HG03196 (cell line): ENCODE results near the gene SNRPA1.

Source experiments
- ATAC-seq: cut with Tn5 transposase; IDR thresholded peaks from one replicate; pipeline ENCODE4 v1.9.1; 2021; ENCODE audit not compliant: unreplicated experiment

SNRPA1 gene

GRCh38 chr15:101264911-101265641, 30.0 kb downstream of the SNRPA1 start:
- ATAC-seq = no peak

DNA sequence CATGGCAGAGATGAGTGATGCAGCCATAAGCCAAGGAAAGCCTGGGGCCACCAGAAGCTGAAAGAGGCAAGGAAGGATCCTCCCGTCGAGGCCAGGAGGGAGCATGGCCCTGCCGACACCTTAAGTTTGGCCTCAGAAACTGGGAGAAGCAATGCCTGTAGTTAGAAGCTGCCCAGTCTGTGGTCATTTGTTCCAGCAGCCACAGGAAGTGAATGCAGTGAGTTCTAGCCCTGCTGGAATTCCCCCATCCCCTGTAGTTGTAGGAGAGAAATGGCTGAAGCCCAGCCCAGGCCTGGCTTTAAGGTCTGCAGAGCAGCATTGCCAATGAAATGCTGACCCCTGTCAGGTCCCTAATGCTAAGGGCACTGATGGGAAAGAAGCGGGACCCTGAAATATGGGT, 31.0 kb downstream of the SNRPA1 start:
- ATAC-seq = no peak

DNA sequence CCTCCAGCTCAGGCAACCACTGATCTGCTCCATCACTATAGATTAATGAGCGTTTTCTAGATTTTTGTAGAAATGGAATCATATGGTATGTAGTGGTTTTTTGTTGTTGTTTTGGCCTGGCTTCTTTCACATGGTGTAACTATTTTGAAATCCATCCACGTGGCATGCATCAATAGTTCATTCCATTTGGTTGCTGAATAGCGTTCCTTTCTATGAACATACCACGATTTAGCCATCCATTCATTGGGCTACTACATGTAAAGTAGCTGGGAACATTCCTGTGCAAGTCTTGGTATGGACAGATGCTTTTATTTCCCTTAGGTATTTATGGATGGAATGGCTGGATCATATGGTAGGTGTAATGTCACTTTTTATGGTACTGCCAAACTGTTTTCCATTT, 32.5 kb downstream of the SNRPA1 start:
- ATAC-seq = no peak

- ATAC-seq = no peak
Measured at GRCh38 chr15:101258238-101259144, 36.6 kb downstream of the SNRPA1 start.

DNA sequence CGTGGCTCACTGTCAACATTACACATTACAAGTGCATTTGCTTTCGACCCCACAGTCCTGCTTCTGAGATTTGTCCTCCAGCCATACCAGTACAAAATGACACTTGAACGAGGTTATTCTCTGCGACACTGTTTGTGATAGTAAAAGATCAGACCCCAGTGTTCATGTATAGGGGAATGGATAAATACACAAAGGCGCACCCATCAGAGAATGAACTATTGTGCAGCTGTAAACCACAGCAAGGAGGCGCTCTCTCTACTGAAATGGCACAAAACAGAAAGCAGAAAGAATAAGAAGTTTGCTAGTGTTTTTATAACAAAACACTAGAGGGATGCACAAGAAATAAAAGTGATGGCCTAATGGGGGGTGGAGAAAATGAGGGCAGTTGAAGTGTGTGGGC, 38.3 kb downstream of the SNRPA1 start:
- ATAC-seq = no peak

- no peak for ATAC-seq
Measured at GRCh38 chr15:101255615-101256241, 39.3 kb downstream of the SNRPA1 start.

DNA sequence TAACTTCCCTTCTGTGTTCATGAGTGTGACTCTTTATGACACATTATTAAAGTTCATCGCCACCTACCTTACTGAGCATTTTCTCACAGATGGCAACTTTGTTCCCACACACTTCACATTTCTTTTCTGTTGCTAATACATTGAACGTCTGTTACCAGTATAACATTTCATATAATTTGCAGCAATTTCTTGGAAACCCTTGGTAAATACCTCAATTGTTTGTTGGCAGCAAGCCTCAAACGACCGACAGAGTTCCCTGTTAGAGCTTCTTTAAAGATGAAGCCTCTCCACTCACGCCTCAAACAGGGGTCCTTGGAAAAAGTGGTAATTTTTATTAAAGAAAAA, 40.0 kb downstream of the SNRPA1 start:
- no peak for ATAC-seq

- ATAC-seq = no peak
Measured at GRCh38 chr15:101254157-101255050, 40.6 kb downstream of the SNRPA1 start.

GRCh38 chr15:101252836-101253235, 42.2 kb downstream of the SNRPA1 start:
- ATAC-seq = peak; percentile 6

- peak; percentile 63 for ATAC-seq
Measured at GRCh38 chr15:101251830-101252820, 42.9 kb downstream of the SNRPA1 start, which contains the start of gene CHSY1. Gene CHSY1, minus strand, starts transcription at chr15:101252048. Its CDS starts 592 bp downstream, at chr15:101251456.

DNA sequence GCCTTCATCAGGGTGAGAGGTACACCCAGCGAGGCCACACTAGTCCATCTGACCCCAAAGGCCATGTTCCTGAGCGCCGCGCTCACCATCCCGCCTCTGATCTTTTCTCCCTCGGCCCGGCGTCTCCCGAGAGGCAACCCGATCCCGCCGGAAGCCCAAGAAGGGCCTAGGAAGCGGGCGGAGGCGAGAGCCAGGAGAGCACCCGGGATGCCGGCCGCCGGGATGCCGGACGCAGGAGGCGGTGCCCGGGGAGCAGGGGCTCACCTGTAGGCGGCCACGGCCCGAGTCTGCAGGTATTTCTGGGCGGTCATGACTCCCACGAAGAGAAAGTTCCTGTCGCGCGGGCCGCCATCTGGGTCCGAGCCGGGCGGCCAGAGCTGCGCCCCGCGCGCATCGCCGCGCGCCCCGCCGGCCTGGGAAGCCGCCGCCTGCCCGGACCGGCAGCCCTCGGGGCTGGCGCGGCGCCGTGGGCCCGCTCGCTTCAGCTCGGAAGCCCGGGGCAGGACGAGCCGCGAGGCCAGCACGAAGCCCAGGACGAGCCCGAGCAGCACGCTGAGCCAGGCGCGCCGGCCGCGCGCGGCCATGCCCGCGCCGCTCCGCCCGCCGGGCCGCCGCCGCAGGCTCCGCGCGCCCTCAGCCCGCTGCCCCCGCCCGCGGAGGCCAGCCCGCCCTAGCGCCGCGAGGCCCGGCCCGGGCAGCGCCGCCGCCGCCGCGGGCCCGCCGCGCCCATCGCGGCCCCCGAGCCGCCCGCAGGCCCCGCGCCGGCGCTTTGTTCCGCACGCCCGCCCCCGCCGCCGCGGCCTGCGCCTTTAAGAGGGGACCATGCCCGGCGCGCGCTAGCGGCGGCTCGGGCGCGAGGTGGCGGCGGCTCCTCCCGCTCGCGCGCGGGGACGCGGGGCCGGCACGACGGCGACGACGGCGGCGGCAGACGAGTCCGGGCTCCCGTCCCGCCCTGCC, 43.9 kb downstream of the SNRPA1 start:
- peak; percentile 23 for ATAC-seq

- ATAC-seq = no peak
Measured at GRCh38 chr15:101250341-101250831, 44.7 kb downstream of the SNRPA1 start.

DNA sequence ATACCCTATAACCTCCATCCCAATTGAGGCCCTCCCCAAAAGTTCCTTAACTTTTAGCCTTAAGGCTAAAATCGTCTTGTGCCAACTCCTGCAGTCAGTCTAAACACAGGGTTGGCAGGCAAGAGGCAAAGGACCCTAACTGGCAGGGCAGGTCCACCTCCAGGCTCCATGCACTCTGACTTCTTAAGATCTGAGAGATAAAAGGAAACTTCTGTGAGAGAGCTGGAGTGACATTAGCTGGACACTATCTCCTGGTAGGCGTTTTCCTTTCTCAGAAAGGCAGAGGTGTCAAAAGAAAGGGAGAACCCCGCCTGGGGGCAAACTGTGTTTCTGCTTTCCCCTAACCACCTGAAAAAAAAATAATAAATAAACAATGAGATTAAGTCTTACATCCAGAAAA, 46.8 kb downstream of the SNRPA1 start:
- ATAC-seq = no peak

- no peak for ATAC-seq
Measured at GRCh38 chr15:101246824-101247745, 48.0 kb downstream of the SNRPA1 start.

GRCh38 chr15:101246391-101246790, 48.7 kb downstream of the SNRPA1 start:
- ATAC-seq = no peak

DNA sequence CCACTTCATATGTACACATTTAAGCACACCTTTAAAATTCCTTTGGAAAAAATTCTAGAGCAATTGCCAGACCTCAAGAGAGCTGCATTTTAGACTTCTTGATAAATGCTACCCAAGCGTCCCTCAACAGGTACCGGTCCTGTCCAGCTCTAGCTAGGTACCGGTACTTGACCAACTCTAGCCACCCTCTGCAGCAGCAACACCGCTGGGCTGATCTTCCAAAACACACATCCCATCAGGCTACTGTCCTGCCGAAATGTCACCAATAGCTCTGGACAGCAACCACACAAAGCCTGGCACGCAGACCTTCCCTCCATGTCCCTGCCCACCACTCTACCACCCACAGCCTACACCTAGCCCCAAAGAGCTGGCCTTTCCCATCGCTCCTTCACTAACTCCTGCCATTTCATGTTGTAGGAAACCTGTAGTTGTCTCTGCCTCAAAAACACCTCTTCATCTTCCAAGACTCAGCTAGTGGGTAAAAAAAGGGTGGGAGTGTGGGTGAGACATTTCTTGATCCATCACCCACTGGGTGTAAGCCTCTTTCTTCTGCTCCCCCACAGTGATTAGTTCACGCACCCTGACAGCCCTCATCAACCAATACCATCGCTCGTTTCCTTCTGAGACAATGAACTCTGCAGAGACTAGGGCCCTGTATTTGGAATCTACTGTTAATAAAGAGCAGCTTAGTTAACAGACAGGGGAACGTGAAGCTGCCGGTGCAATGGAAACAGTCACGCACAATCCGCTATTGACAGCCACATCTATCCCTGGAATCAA, 50.0 kb downstream of the SNRPA1 start:
- no peak for ATAC-seq
